ENCODE measurements around the gene PRR7.
A peak's percentile ranks its signal among the peaks of the same experiment; 100 is the strongest.

PRR7 gene, protein sequence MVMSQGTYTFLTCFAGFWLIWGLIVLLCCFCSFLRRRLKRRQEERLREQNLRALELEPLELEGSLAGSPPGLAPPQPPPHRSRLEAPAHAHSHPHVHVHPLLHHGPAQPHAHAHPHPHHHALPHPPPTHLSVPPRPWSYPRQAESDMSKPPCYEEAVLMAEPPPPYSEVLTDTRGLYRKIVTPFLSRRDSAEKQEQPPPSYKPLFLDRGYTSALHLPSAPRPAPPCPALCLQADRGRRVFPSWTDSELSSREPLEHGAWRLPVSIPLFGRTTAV

DNA sequence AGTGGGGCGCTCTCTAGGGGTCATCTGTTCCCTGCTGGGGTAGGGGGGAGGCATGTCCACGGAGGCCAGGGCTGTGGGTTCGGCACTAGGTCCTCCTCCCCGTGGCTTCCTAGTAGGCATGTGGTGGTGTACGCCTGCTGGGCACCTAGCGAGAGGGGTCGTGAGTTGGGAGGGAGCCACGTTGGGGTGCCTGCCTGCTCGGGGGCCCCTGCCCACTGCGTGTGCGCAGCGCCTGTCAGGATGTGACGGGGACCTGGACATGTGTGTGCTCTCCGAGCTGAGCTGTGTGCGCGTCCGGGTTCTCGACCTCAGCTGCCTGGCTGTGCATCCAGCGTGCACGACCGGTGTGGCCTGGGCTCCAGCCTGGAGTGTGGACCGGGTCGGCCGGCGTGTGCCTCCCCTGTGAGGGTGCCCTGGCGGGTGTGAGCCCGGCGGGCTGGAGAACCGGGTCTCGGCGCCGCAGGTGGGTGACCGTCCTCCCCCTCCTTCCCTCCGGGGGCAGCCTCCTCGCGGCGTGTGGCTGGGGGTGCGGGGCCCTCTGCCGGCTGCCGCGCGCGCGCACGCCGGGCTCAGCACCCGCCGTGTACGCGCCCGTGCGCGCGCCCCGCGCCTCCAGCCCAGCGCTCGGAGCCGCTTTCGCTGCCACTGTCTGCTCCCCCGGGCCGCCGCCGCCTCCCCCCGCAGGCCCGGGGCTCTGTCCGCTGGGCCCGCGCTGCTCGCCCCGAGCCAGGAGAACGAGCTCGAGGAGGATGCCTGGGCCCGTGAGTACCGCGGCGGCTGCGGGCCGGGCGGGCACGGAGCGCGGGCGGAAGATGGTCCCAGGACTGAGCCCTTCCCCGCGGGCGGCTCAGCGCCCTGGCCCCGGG is at the start of gene PRR7:
TSS of gene PRR7 (plus strand) at position 615 of the 866 bp plus-strand sequence. CDS start 8,254 bp downstream, outside the sequence.
- peak within 1 kb of the TSS; percentile 54 for H3K4me3 ChIP-seq (ENCODE audit: low read length)
- DNase-seq (ENCODE audit: low read depth): peak; percentile 67
- TF ChIP-seq, protein P1, sequence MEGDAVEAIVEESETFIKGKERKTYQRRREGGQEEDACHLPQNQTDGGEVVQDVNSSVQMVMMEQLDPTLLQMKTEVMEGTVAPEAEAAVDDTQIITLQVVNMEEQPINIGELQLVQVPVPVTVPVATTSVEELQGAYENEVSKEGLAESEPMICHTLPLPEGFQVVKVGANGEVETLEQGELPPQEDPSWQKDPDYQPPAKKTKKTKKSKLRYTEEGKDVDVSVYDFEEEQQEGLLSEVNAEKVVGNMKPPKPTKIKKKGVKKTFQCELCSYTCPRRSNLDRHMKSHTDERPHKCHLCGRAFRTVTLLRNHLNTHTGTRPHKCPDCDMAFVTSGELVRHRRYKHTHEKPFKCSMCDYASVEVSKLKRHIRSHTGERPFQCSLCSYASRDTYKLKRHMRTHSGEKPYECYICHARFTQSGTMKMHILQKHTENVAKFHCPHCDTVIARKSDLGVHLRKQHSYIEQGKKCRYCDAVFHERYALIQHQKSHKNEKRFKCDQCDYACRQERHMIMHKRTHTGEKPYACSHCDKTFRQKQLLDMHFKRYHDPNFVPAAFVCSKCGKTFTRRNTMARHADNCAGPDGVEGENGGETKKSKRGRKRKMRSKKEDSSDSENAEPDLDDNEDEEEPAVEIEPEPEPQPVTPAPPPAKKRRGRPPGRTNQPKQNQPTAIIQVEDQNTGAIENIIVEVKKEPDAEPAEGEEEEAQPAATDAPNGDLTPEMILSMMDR (IDR thresholded peaks at IDR 0.05; ENCODE audit: insufficient read depth, low read depth, low read length, missing control alignments): no peak

DNA sequence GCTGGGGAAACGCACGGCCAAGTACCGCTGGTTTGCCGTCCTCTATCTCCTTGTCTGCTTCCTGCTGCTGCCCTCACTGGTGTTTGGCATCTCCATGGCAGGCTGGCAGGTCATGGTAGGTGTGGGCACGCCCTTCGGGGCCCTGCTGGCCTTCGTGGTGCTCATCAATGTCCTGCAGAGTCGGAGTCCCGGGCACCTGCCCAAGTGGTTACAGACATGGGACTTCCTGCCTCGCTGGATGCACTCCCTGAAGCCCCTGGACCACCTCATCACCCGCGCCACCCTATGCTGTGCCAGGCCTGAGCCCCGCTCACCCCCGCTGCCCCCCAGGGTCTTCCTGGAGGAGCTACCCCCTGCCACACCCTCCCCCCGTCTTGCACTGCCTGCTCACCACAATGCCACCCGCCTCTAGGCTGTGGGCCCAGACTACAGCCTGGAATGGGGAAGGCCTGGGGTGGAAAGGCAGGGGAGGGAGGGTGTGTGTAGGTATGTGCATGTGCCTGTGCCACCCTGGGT is 48.7 kb upstream of the PRR7 start:
- no peak for DNase-seq (ENCODE audit: low read depth)
- H3K4me3 ChIP-seq (ENCODE audit: low read length): no peak overlapping the region
- TF ChIP-seq, protein P1 (IDR thresholded peaks at IDR 0.05; ENCODE audit: insufficient read depth, low read depth, low read length, missing control alignments): no peak

DNA sequence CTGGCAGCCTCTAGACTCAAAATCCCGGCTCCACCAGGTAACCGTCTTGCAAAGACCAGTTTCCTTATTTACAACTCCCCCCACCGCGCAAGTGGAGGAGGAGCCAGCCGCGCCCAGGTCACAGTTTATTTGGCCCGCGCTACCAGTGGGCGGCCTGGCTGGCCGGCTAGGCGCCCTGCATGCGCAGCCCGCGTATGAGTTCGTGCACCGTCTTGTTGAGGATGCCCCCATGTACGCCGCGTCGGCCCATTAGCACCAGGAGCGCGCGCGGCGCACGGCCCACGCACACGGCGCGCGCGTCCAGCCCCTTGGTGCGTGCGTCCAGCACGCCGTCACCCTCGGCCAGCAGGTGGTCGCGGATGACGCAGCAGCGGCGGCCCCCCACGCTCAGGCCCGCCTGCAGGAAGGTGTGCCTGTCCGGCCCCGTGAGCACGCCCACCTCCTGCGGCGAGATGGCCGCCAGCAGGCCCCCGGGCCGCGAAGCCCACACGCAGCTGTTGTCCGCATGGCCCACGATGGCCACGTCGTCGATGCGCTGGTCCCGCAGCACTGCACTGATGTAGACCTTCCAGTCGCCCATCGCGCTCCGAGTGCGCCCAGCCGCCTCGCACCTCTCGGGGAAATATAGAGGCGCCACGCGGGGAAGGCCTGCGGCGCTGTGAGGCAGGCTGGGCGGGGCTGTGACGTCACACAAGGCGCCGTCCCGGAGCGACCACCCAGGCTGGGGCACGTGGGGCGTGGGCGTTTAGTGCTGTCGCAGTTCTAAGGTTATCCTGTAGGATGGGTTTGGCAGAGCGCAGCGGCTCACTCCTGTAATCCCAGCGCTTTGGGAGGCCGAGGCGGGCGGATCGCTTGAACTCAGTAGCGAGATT is 46.4 kb upstream of the PRR7 start, which contains the start of gene PFN3:
TSS of gene PFN3 (minus strand) at position 665 of the 872 bp plus-strand sequence. CDS start at position 580, 85 bp downstream.
- H3K4me3 ChIP-seq (ENCODE audit: low read length): no peak within 1 kb of the TSS
- TF ChIP-seq, protein P1 (IDR thresholded peaks at IDR 0.05; ENCODE audit: insufficient read depth, low read depth, low read length, missing control alignments): no peak
- no peak for DNase-seq (ENCODE audit: low read depth)

DNA sequence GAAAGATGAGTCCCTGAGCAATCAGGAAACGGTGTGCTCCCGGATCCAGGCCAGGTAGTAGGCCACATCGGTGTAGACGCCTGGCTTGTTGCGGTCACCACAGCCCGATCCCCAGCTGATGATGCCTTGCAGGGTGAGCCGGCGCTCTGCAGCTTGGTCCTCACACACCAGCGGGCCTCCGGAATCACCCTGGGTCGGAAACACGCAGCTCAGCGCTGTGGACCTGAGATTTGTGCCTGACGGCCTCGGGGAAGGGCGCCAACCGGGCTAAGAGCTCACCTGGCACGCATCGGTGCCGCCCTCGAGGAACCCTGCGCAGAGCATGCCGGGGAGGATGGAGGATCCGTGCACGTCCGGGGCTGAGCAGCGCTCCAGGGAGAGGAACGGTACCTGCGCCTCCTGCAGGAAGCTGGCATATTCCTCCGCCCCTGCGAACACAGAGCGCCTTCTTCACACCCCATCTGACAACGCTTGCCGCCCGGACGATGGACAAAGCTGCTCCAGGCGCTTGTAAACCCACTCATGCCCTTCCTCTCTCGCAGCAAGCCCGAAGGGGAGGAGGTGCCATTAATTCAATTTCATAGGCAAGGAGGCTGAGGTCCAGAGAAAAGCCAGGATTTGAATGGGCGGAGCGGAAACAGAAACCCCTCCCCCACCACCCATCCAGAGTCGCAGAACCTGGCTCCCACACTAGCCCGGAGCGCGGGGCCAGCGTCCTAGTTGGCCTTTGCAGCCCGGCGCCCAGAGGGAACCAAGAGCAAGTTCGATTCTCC is 44.2 kb upstream of the PRR7 start:
- TF ChIP-seq, protein P1 (IDR thresholded peaks at IDR 0.05; ENCODE audit: insufficient read depth, low read depth, low read length, missing control alignments): peak; percentile 74
- DNase-seq (ENCODE audit: low read depth): peak; percentile 91
- H3K4me3 ChIP-seq (ENCODE audit: low read length): peak overlapping the region; percentile 63

DNA sequence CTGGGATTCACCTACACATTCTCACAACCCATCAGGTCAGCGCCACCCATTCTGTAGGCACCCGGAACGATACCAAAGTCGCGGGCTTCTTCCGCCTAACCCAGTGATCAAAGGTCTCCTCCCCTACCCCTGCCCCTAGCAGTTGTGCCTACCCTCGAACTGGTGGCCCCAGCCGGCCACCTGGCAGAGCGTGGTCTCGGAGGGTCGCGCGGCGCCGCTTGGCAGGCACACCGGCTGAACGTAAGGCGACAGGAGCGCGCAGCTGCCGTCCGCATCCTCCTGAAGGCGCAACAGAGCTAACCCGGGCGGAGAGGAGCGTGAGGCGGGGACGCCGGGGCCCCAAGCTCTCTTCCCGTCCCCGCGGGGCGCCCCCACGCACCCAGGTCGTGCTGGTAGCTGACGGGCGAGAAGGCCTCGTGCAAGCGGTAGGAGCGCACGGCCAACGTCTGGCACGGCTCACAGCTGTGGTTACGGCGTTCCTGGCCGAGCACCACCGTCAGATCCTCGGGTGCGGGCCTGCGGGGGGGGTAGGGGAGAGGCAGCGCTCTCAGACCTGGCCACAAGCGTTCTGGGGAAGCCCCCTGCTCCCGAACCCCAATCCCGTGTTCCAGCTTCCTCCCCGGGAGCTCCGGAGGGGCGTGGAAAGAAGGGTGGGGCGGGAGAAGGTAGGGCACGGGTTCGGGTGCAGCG is 43.4 kb upstream of the PRR7 start:
- peak overlapping the region; percentile 63 for H3K4me3 ChIP-seq (ENCODE audit: low read length)
- TF ChIP-seq, protein P1 (IDR thresholded peaks at IDR 0.05; ENCODE audit: insufficient read depth, low read depth, low read length, missing control alignments): peak; percentile 7
- DNase-seq (ENCODE audit: low read depth): peak; percentile 62

Data from epithelial cell of esophagus (primary cell).